GM12878 (cell line): ENCODE data around the gene FKBP7. TPM values are rescaled to one million over a fixed set of nuclear protein-coding genes. Genes with fewer than 3 reads are reported as not detected.
A peak's percentile ranks its signal among the peaks of the same experiment; 100 is the strongest.

Experiments
- ATAC-seq: fragments of 200-7000 bp; cut with Tn5 transposase; 3 replicates; pipeline ENCODE4 v1.9.1; 2020; ENCODE audit warnings: mild to moderate bottlenecking, moderate library complexity
- Bru-seq: library from RNA; stranded (reverse); fragments of 400-500 nt; gene quantifications from one replicate; lab custom pipeline; 2021; lab: Mats Ljungman, UMichigan
- BruChase-seq, 2 experiments: library from RNA; stranded (reverse); fragments of 400-500 nt; gene quantifications; one replicate each; lab custom pipeline; 2021; lab: Mats Ljungman, UMichigan
- BruUV-seq: library from RNA; stranded (reverse); fragments of 400-500 nt; replicated peaks from 2 replicates; lab custom pipeline; 2021; lab: Mats Ljungman, UMichigan
- CTCF ChIA-PET: fragments of 300-600 bp; sonication (Branson Sonifier 250); formaldehyde crosslinking; extraction: SDS; loops from one replicate; lab custom pipeline; 2021; ENCODE audit warnings: inconsistent platforms; lab: Yijun Ruan, JAX
- POLR2A ChIA-PET: fragments of 350-600 bp; formaldehyde crosslinking; extraction: SDS; loops from one replicate; lab custom pipeline; 2021; ENCODE audit warnings: inconsistent platforms; lab: Charles Lee
- RAD21 ChIA-PET: fragments of 300-600 bp; sonication (Branson Sonifier 250); formaldehyde crosslinking; loops from one replicate; lab custom pipeline; 2023; ENCODE audit warnings: antibody characterized with exemption; ENCODE audit not compliant: unreplicated experiment; lab: Charles Lee
- SMC1A ChIA-PET: fragments of 300-600 bp; sonication (Branson Sonifier 250); formaldehyde crosslinking; loops from one replicate; lab custom pipeline; 2023; ENCODE audit not compliant: unreplicated experiment, uncharacterized antibody; lab: Charles Lee
- DNase-seq: peaks from one replicate; pipeline ENCODE4 v3.0.0-alpha.2; 2011; ENCODE audit warnings: low read depth, low spot score
- FAIRE-seq: peaks from 3 replicates; lab custom pipeline; 2011; peaks lifted over from hg19 to GRCh38; lab: Jason Lieb, UNC
- H2AFZ ChIP-seq: 2 replicates; pipeline ENCODE4 v1.6.0; 2011; ENCODE audit warnings: low read depth, low read length, control low read depth; ENCODE audit not compliant: control insufficient read depth
- H3K27ac ChIP-seq: 2 replicates; pipeline ENCODE4 v1.5.1; 2011; ENCODE audit warnings: control low read depth; ENCODE audit not compliant: control insufficient read depth, insufficient read depth
- H3K27me3 ChIP-seq, 2 experiments: replicated peaks in 1 of 2; 2 replicates each; pipeline versions ENCODE4 v1.6.0 to v1.6.1; 2011; ENCODE audit warnings: low read length in 1 of 2; ENCODE audit not compliant: control insufficient read depth in 2 of 2, insufficient read depth in 2 of 2
- H3K36me3 ChIP-seq, 2 experiments: 2 replicates each; pipeline ENCODE4 v1.5.1; 2011; ENCODE audit warnings: low read length in 1 of 2; ENCODE audit not compliant: control insufficient read depth in 2 of 2, insufficient read depth in 2 of 2
- H3K4me1 ChIP-seq: 2 replicates; pipeline ENCODE4 v1.6.1; 2011; ENCODE audit warnings: mild to moderate bottlenecking, low read length, moderate library complexity, mixed read lengths; ENCODE audit not compliant: control insufficient read depth, insufficient read depth
- H3K4me2 ChIP-seq: 2 replicates; pipeline ENCODE4 v1.6.0; 2011; ENCODE audit warnings: control low read depth; ENCODE audit not compliant: control insufficient read depth, insufficient read depth
- H3K4me3 ChIP-seq: fragments of 200-600 bp; sonication (generic); 2 replicates; pipeline ENCODE4 v1.5.1; 2016
- H3K79me2 ChIP-seq: 2 replicates; pipeline ENCODE4 v1.6.0; 2011; ENCODE audit warnings: low read length; ENCODE audit not compliant: control insufficient read depth, insufficient read depth
- H3K9ac ChIP-seq: 2 replicates; pipeline ENCODE4 v1.8.0; 2011; ENCODE audit warnings: low read length, control low read depth, mixed read lengths; ENCODE audit not compliant: control insufficient read depth, insufficient read depth
- H3K9me3 ChIP-seq: replicated peaks from 3 replicates; pipeline ENCODE4 v1.5.1; 2011; ENCODE audit warnings: mild to moderate bottlenecking, low read length; ENCODE audit not compliant: control insufficient read depth, insufficient read depth
- H4K20me1 ChIP-seq: 2 replicates; pipeline ENCODE4 v1.6.0; 2011; ENCODE audit not compliant: control insufficient read depth, insufficient read depth
- BHLHE40 ChIP-seq, 2 experiments: fragments of 450-650 bp in 1 of 2; IDR thresholded peaks; 2 replicates each; pipeline ENCODE4 v1.6.1; 2011 to 2017; ENCODE audit warnings: low read depth in 2 of 2, borderline replicate concordance in 1 of 2, improper control_type of control experiment in 1 of 2, low read length in 1 of 2, mild to moderate bottlenecking in 1 of 2
- EZH2 ChIP-seq: IDR thresholded peaks from 2 replicates; pipeline ENCODE4 v1.6.1; 2012; ENCODE audit warnings: low read depth, mild to moderate bottlenecking, control low read depth, inconsistent platforms, low read length, borderline replicate concordance; ENCODE audit not compliant: control insufficient read depth
- IKZF1 ChIP-seq: fragments of 450-650 bp; conservative IDR thresholded peaks from 2 replicates; pipeline ENCODE4 v1.6.1; 2017; ENCODE audit warnings: antibody characterized with exemption, mild to moderate bottlenecking
- JUND ChIP-seq: IDR thresholded peaks from 2 replicates; pipeline ENCODE4 v1.6.1; 2012; ENCODE audit warnings: low read depth, mild to moderate bottlenecking, low read length, improper control_type of control experiment, moderate library complexity
- NFIC ChIP-seq: IDR thresholded peaks from 2 replicates; pipeline ENCODE4 v1.6.1; 2012; ENCODE audit warnings: low read depth, mild to moderate bottlenecking, inconsistent platforms, low read length, moderate library complexity
- NKRF ChIP-seq: fragments of 450-650 bp; conservative IDR thresholded peaks from 2 replicates; pipeline ENCODE4 v1.6.1; 2017; ENCODE audit warnings: mild to moderate bottlenecking, moderate library complexity
- RAD21 ChIP-seq: IDR thresholded peaks from 2 replicates; pipeline ENCODE4 v1.6.1; 2011; ENCODE audit warnings: mild to moderate bottlenecking, low read depth, low read length, moderate library complexity; ENCODE audit not compliant: insufficient read depth
- SMAD5 ChIP-seq: IDR thresholded peaks from 2 replicates; pipeline ENCODE4 v1.6.1; 2016; ENCODE audit warnings: antibody characterized with exemption, low read depth
- SUZ12 ChIP-seq: fragments of 200-600 bp; sonication (generic); IDR thresholded peaks from one replicate; pipeline ENCODE4 v1.6.1; 2018; ENCODE audit warnings: antibody characterized with exemption, mild to moderate bottlenecking; ENCODE audit not compliant: unreplicated experiment
- WGBS: methylation state at CpG from one replicate; pipeline ENCODE4 v1.1.6; 2016; ENCODE audit warnings: low lambda C conversion rate; ENCODE audit not compliant: insufficient replicate concordance, insufficient coverage; ENCODE audit errors: missing lambda C conversion rate; 5-methylcytosine and 5-hydroxymethylcytosine counted together
- in situ Hi-C: fragments of 300-500 bp; cut with MboI; formaldehyde crosslinking; loops from 9 replicates; pipeline ENCODE4 v1.14.3; 2018; ENCODE audit warnings: mixed read lengths
- intact Hi-C: fragments of 100-400 bp; cut with micrococcal nuclease; formaldehyde crosslinking; loops from one replicate; pipeline ENCODE4 v1.14.2; 2022; ENCODE audit not compliant: unreplicated experiment
- long read RNA-seq, 2 experiments: library from polyadenylated mRNA; unstranded; transcript quantifications; one replicate each; pipeline ENCODE4 v2.0.0, GENCODE V29; 2019 to 2020
- polyA minus RNA-seq, 3 experiments: library from RNA; depleted of rRNA, polyadenylated mRNA; stranded (reverse); fragments of >200 nt; gene quantifications; 2 replicates each; pipeline ENCODE4 v1.2.3, GENCODE V29; 2011
- polyA plus RNA-seq, 11 experiments: library from polyadenylated mRNA; depleted of rRNA in 4 of 11; unstranded in 6 of 11; stranded (reverse) in 5 of 11; fragments of >200 nt; fragmentation: Nextera tagmentation in 4 of 11; fragmentation: Illumina TruSeq in 1 of 11; extraction: Ambion mirVana in 4 of 11; extraction: Trizol in 1 of 11; gene quantifications; 1 replicate in 1 of 11; 2 replicates in 10 of 11; pipeline versions ENCODE4 v1.2.1 to v1.2.3, GENCODE V29; 2011 to 2016; ENCODE audit warnings: inconsistent platforms in 2 of 11, missing spikeins in 2 of 11, low read depth in 1 of 11
- total RNA-seq, 4 experiments: library from RNA; depleted of rRNA in 3 of 4; stranded (reverse); fragments of >200 nt in 3 of 4; fragmentation: Illumina TruSeq in 1 of 4; extraction: Trizol in 1 of 4; gene quantifications; 2 replicates each; pipeline versions ENCODE4 v1.2.1 to v1.2.3, GENCODE V29; 2013 to 2021
- TF ChIP-seq, protein P1 (sequence below): IDR thresholded peaks from 2 replicates; pipeline ENCODE4 v1.6.1; 2012; ENCODE audit warnings: low read depth, low read length, improper control_type of control experiment

FKBP7 gene
- 5.1 and 5.2 TPM in 2 replicates for total RNA-seq (2013; cell fraction: nucleolus; rRNA removed)
- 7.8 and 10.2 TPM in 2 replicates for total RNA-seq (2014; rRNA removed)
- total RNA-seq (2014; rRNA removed; fragmentation: Illumina TruSeq; extraction: Trizol), result 9.6 and 10.5 TPM in 2 replicates
- total RNA-seq (2021), result 5.6 and 6.4 TPM in 2 replicates
- 4.9 TPM for polyA plus RNA-seq (2011; ENCODE audit: low read depth)
- 6.3 and 8.1 TPM in 2 replicates for polyA plus RNA-seq (2011; rRNA removed)
- 2.8 TPM in 2 replicates for polyA plus RNA-seq (2011; cell fraction: cytosol; rRNA removed)
- 2.4 and 2.9 TPM in 2 replicates for polyA plus RNA-seq (2011; cell fraction: nucleus; rRNA removed)
- polyA plus RNA-seq (2012), result 3.6 and 4.4 TPM in 2 replicates
- 15.2 and 17.0 TPM in 2 replicates for polyA plus RNA-seq (2014; fragmentation: Illumina TruSeq; extraction: Trizol)
- polyA plus RNA-seq (2014; fragmentation: Nextera tagmentation; extraction: Ambion mirVana), result 10 to 100 TPM; 16.6 to 16.7 TPM
- 9.8 and 11.3 TPM in 2 replicates for polyA plus RNA-seq (2014; rRNA removed)
- polyA plus RNA-seq (2016; fragmentation: Nextera tagmentation; extraction: Ambion mirVana), result 10 to 100 TPM; 13.7 to 14.7 TPM
- 1.1 and 1.8 TPM in 2 replicates for polyA minus RNA-seq (2011; rRNA and poly(A)+ RNA removed)
- 0.94 and 2.8 TPM in 2 replicates for polyA minus RNA-seq (2011; cell fraction: cytosol; rRNA and poly(A)+ RNA removed)
- polyA minus RNA-seq (2011; cell fraction: nucleus; rRNA and poly(A)+ RNA removed), result 3.9 and 5.0 TPM in 2 replicates
- percentile 52 among the genes with signal in this experiment for Bru-seq, nascent RNA
- percentile 40 among the genes with signal in this experiment for BruChase-seq, experiment 1, labeled RNA remaining after a 6-hour chase
- percentile 38 among the genes with signal in this experiment for BruChase-seq, experiment 2, labeled RNA remaining after a 2-hour chase
- long read RNA-seq, experiment 1, partial matches to known transcripts, result 0 of 8 reads
- long read RNA-seq, experiment 1, other reads (novel, unspliced or antisense), result 1 of 8 reads
- long read RNA-seq, experiment 2, transcript FKBP7-204 (4 exons, 2,834 nt), result major isoform, 8 of 17 reads
- long read RNA-seq, experiment 2, partial matches to known transcripts, result 0 of 17 reads
- long read RNA-seq, experiment 2, other reads (novel, unspliced or antisense), result 4 of 17 reads

- FAIRE-seq (peak; percentile 92), DNase-seq (peak; percentile 33), ATAC-seq (peak; percentile 75)
- no peaks in the 10 kb centered on the region for H3K36me3 ChIP-seq
- SMC1A ChIA-PET, result interaction anchor here (1.6 kb wide), 1 partner anchor 52 kb away, joined by 3 read pairs; no protein-coding TSS in a partner anchor
- BruUV-seq, result no TSS peak
- H3K9ac ChIP-seq, result peak within 1 kb of the TSS; percentile 94
- H4K20me1 ChIP-seq, result no peaks in the 10 kb centered on the region
- H3K27me3 ChIP-seq, result no peaks in the 10 kb centered on the region
- intact Hi-C loops (loop anchor here (1.0 to 10.0 kb wide), 4 partner anchors 27 to 436 kb away; partner anchors contain the start of genes PJVK and PRKRA), in situ Hi-C loops (no loop called here)
- under 1% methylated on average over 55 of the region's 56 CpGs for WGBS
- POLR2A ChIA-PET, result no interaction called here
- peak within 1 kb of the TSS; percentile 97 for H3K4me2 ChIP-seq
- peak within 1 kb of the TSS; percentile 88 for H3K27ac ChIP-seq
- peaks cover 7% of the 10 kb centered on the region; the same call in 1 of the 2 replicates for H3K4me1 ChIP-seq
- H3K79me2 ChIP-seq, result peaks cover 34% of the 10 kb centered on the region
- H3K9me3 ChIP-seq, result no peaks in the 10 kb centered on the region
- peak within 1 kb of the TSS; percentile 98 for H2AFZ ChIP-seq
- peak within 1 kb of the TSS; percentile 99 for H3K4me3 ChIP-seq
- RAD21 ChIA-PET, result interaction anchor here (1.6 kb wide), 1 partner anchor 50 kb away, joined by 8 read pairs; no protein-coding TSS in a partner anchor
- CTCF ChIA-PET, result interaction anchor here (1.1 to 1.8 kb wide), 3 partner anchors 17 to 50 kb away, joined by 3 to 10 read pairs (median 7); no protein-coding TSS in a partner anchor
- TF ChIP-seq, protein P1, sequence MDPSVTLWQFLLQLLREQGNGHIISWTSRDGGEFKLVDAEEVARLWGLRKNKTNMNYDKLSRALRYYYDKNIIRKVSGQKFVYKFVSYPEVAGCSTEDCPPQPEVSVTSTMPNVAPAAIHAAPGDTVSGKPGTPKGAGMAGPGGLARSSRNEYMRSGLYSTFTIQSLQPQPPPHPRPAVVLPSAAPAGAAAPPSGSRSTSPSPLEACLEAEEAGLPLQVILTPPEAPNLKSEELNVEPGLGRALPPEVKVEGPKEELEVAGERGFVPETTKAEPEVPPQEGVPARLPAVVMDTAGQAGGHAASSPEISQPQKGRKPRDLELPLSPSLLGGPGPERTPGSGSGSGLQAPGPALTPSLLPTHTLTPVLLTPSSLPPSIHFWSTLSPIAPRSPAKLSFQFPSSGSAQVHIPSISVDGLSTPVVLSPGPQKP, result no peak
- TF ChIP-seq NKRF, result peak; percentile 79; the same call in 1 of the 2 replicates
- TF ChIP-seq BHLHE40 (IDR thresholded peaks at IDR 0.05; ENCODE audit: borderline replicate concordance in 1 of 2, low read depth in 2 of 2, low read length in 1 of 2), result peak; percentile 44 to 72; a peak in 2 of 4 replicates
- TF ChIP-seq IKZF1, result no peak; the same call in 1 of the 2 replicates
- no peak for TF ChIP-seq SUZ12
- no peak for TF ChIP-seq EZH2
- no peak for TF ChIP-seq JUND
- TF ChIP-seq RAD21, result peak; percentile 92
- peak; percentile 56; the same call in 1 of the 2 replicates for TF ChIP-seq SMAD5
- TF ChIP-seq NFIC, result 0 out of 2 replicates have a peak, but pooled peaks have one; percentile 44
These were observed at the start of gene FKBP7 for GRCh38 chr2:178478439-178479274. Gene FKBP7 (minus strand): TSS chr2:178478600. CDS start chr2:178478499, 101 bp downstream.
